Left lung (tissue), 10 donors: ENCODE measurements around the gene GGT1. TPM values are rescaled to one million over a fixed set of nuclear protein-coding genes. Genes with fewer than 3 reads are reported as not detected.

Source experiments
- ATAC-seq: fragments of 200-7000 bp; cut with Tn5 transposase; one replicate; pipeline ENCODE4 v1.9.1; 2020; ENCODE audit warnings: moderate library complexity
- DNase-seq, 4 donors: peaks; one replicate each; pipeline ENCODE4 v3.0.0-alpha.2; 2013 to 2020
- H3K27ac ChIP-seq, 2 donors: fragments of 200-600 bp; sonication (generic) in 1 of 2; one replicate each; pipeline versions ENCODE4 v1.5.0 to v1.8.0; 2020 to 2021
- H3K27me3 ChIP-seq, 2 donors: fragments of 200-600 bp; sonication (generic) in 1 of 2; one replicate each; pipeline versions ENCODE4 v1.5.0 to v1.8.0; 2020 to 2021
- H3K36me3 ChIP-seq, 2 donors: fragments of 200-600 bp; sonication (generic) in 1 of 2; one replicate each; pipeline versions ENCODE4 v1.5.0 to v1.8.0; 2020 to 2021
- H3K4me1 ChIP-seq, 2 donors: fragments of 200-600 bp; one replicate each; pipeline ENCODE4 v1.8.0; 2021
- H3K4me3 ChIP-seq, 2 donors: fragments of 200-600 bp; sonication (generic) in 1 of 2; one replicate each; pipeline versions ENCODE4 v1.5.0 to v1.8.0; 2020 to 2021; ENCODE audit warnings: mild to moderate bottlenecking in 1 of 2
- H3K9me3 ChIP-seq, 2 donors: fragments of 200-600 bp; sonication (generic) in 1 of 2; one replicate each; pipeline versions ENCODE4 v1.5.0 to v1.8.0; 2020 to 2021
- intact Hi-C, 2 donors: fragments of 100-400 bp; cut with DNase I; formaldehyde crosslinking; loops; one replicate each; pipeline versions ENCODE4 v1.11.2 to v1.14.2; 2022
- polyA plus RNA-seq, 6 donors: library from polyadenylated mRNA; unstranded; fragments of 120-200 nt; gene quantifications; one replicate each; pipeline ENCODE4 v1.2.1, GENCODE V29; 2013; ENCODE audit not compliant: insufficient read length in 6 of 6
- total RNA-seq, 2 donors: library from RNA; stranded (reverse); fragmentation: NEBNext Ultra II Directional; extraction: Animal tissue kit (Norgen Biotek cat#: 25700); gene quantifications; one replicate each; pipeline ENCODE4 v1.2.1, GENCODE V29; 2021
- TF ChIP-seq, protein P1 (sequence below), 2 donors: fragments of 200-600 bp; sonication (generic) in 1 of 2; IDR thresholded peaks; one replicate each; pipeline versions ENCODE4 v1.5.0 to v1.8.0; 2021; ENCODE audit warnings: antibody characterized with exemption in 2 of 2
- donor health status: DM: no; HTN: yes; CAD: no.
- donor health status: DM: no; HTN: no; CAD: no.

The GGT1 gene
- total and polyA plus RNA-seq, 8 donors = 9.1 to 96.4 (median 13.9) TPM

- Histone ChIP-seq H3K4me3 (no peak overlapping the region), H3K27ac (no peak overlapping the region), H3K36me3 (peaks cover 0 to 34% of the 10 kb centered on the region in 2 donors), H3K9me3 (no peaks in the 10 kb centered on the region), H3K4me1 (peaks cover 0 to 6% of the 10 kb centered on the region in 2 donors), H3K27me3 (no peaks in the 10 kb centered on the region)
- ATAC-seq (no peak), DNase-seq (peak in 1 of 4 donors; percentile 18)
- intact Hi-C loops = no loop called here
- TF ChIP-seq, protein P1, sequence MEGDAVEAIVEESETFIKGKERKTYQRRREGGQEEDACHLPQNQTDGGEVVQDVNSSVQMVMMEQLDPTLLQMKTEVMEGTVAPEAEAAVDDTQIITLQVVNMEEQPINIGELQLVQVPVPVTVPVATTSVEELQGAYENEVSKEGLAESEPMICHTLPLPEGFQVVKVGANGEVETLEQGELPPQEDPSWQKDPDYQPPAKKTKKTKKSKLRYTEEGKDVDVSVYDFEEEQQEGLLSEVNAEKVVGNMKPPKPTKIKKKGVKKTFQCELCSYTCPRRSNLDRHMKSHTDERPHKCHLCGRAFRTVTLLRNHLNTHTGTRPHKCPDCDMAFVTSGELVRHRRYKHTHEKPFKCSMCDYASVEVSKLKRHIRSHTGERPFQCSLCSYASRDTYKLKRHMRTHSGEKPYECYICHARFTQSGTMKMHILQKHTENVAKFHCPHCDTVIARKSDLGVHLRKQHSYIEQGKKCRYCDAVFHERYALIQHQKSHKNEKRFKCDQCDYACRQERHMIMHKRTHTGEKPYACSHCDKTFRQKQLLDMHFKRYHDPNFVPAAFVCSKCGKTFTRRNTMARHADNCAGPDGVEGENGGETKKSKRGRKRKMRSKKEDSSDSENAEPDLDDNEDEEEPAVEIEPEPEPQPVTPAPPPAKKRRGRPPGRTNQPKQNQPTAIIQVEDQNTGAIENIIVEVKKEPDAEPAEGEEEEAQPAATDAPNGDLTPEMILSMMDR (IDR thresholded peaks at IDR 0.05) = no peak
Measured at GRCh38 chr22:24584166-24584790, 18.7 kb upstream of the GGT1 start.

DNA sequence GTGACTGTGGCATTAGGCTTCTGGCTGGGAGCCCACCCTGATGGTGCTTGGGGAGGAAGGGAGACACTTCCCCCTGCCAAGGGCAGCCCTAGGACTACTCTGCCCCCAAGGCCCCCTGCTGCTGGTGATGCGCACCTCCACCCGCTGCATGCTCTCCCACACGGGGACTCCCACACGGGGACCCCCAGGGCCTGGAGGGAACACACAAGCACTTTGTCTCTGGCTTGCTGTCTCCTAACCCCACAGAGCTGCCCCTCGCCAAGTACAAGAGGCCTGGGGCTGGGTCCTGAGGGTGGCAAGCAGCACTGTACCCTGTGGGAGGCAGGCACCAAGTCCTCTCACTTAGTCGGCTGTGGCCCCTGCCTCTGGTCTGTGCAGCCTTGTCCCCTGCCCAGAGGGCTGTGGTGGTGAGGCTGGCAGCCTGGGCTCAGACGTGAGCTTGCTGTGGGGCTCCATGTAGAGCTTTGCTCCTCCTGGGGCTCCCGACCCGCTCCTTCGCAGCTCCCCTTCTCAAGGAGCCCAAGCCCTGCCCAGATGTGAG lies 18.1 kb upstream of the GGT1 start:
- TF ChIP-seq, protein P1 (IDR thresholded peaks at IDR 0.05) = no peak
- intact Hi-C loops = no loop called here
- Histone ChIP-seq H3K9me3 (no peaks in the 10 kb centered on the region), H3K27ac (no peak overlapping the region), H3K4me1 (peaks cover 0 to 6% of the 10 kb centered on the region in 2 donors), H3K4me3 (no peak overlapping the region), H3K36me3 (peaks cover 0 to 38% of the 10 kb centered on the region in 2 donors), H3K27me3 (no peaks in the 10 kb centered on the region)
- DNase-seq = peak in 1 of 4 donors; percentile 61
- ATAC-seq = no peak

DNA sequence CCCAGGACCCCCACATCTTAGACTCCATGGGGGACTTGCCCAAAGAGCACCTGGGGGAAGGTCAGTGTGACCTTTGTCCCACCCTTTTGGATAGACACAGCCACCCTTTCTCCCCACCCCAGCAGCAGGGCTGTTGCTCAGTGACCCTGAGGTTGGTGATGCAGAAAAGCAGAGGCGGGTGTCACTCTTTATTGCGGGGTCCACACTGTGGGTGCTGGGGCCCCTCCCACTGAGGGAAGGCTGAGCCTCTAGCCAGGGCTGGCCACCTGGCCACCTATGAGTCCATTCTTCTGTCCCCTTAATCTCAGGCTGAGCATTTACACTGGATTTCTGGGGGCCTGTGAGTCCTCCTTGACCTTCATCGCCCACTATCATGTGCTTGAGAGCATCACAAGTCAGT lies 17.5 kb upstream of the GGT1 start:
- Histone ChIP-seq H3K4me3 (no peak overlapping the region), H3K27ac (no peak overlapping the region), H3K4me1 (peaks cover 0 to 6% of the 10 kb centered on the region in 2 donors), H3K9me3 (no peaks in the 10 kb centered on the region), H3K36me3 (peaks cover 0 to 38% of the 10 kb centered on the region in 2 donors), H3K27me3 (no peaks in the 10 kb centered on the region)
- DNase-seq (no peak), ATAC-seq (no peak)
- intact Hi-C loops = no loop called here
- TF ChIP-seq, protein P1 (IDR thresholded peaks at IDR 0.05) = no peak

DNA sequence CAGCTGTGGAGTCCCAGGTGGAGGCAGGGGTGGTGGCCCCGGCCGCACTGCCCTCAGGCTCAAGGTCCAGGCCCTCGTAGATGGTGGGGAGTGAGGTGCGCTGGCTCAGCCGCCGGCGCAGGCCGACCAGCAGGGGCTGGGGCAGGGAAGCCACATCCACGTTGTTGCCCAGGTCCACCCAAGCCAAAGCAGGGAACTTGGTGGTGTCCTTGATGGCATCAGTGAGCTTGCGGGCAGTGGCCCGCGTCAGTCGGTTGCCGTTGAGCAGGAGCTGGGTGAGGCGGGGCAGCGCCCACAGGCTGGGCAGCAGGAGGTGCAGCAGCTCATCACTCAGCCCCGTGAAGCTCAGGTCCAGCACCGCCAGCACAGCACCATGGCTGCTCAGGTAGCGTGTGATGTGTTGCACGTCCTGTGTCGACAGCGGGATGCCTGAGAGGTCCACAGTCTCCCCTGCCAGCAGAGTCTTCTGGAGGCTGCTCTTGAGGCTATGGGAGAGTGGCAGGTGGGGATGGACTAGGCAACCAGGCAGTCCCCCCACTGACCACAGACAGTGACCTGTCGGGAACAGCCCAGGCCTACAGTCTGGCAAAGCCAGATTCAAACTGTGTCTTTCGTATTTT lies 17.0 kb upstream of the GGT1 start:
- Histone ChIP-seq H3K9me3 (no peaks in the 10 kb centered on the region), H3K36me3 (peaks cover 0 to 38% of the 10 kb centered on the region in 2 donors), H3K27ac (no peak overlapping the region), H3K4me1 (peaks cover 0 to 6% of the 10 kb centered on the region in 2 donors), H3K27me3 (no peaks in the 10 kb centered on the region), H3K4me3 (no peak overlapping the region)
- DNase-seq (no peak), ATAC-seq (no peak)
- TF ChIP-seq, protein P1 (IDR thresholded peaks at IDR 0.05) = no peak
- intact Hi-C loops = no loop called here

DNA sequence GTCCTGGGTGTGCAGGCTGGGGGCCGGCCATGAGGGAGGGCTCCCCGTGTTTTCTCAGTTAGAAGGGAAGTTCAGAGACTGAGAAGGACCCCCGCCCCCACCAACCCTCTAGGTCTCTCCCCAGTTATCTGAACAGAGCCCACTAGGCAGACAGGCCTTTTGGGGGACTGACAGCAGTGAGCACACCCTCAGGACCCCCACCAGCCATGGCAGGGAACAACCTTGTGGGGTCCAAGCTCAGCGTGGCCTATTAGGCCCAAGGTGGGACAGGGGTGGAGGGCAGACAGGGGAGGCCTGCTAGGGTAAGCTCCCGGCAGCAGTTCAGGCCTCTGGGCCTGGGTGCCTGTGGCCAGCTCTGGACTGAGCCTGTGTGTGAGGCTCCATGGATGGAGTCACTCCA lies 15.7 kb upstream of the GGT1 start:
- intact Hi-C loops = no loop called here
- Histone ChIP-seq H3K4me3 (no peak overlapping the region), H3K4me1 (peaks cover 0 to 8% of the 10 kb centered on the region in 2 donors), H3K9me3 (no peaks in the 10 kb centered on the region), H3K36me3 (peaks cover 0 to 38% of the 10 kb centered on the region in 2 donors), H3K27me3 (no peaks in the 10 kb centered on the region), H3K27ac (no peak overlapping the region)
- ATAC-seq (no peak), DNase-seq (no peak)
- TF ChIP-seq, protein P1 (IDR thresholded peaks at IDR 0.05) = no peak
